ENCODE data around the gene TEX35.
"Not testable (repeated sequence)": the region's sequence is repeated elsewhere in the genome, so short reads cannot be mapped to it uniquely, and the experiment has no call there.

Gene TEX35

DNA sequence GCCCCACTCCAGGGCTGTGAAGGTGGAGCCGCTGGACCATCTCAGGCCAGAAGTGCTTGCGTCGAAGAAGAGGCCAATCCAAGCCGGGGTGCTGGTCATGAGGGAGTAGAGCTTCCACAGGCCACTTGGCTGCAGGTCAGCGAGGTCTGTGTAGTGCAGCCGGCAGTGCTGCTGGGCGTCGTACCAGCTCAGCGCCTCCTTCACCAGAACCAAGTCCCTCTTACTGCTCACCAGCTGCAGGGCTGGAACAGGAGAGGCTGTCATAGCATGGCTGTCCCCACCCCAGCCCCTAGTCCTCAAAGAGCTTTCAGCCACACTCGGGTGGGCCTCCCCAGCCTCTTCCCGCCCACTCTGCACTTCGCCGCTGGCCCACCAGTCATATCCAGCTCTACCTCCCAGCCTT lies 18.3 kb upstream of the TEX35 start:
- DNase-seq (ENCODE audit: low spot score) = no peak

DNA sequence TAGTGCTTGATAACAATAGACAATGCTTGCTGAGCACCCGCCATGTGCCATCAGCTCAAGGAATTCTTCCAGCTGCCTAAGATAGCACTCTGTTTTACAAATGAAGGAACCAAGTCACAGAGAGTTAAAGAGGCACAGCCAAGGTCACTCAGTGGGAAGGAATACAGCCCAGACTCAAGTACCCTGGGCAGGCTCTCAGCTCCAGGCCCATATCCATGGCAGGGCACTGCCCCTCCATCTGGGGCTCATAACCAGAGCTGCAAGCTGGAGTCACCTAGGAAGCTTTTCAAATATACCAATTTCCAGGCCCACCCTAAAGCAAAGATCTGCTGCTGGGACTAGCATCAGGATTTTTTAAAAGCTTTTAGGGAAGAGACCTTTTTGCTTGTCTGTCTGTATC lies 17.8 kb upstream of the TEX35 start:
- DNase-seq (ENCODE audit: low spot score) = no peak

- DNase-seq (ENCODE audit: low spot score) = no peak
These were observed 17.0 kb upstream of the TEX35 start for GRCh38 chr1:178495741-178496409.

DNA sequence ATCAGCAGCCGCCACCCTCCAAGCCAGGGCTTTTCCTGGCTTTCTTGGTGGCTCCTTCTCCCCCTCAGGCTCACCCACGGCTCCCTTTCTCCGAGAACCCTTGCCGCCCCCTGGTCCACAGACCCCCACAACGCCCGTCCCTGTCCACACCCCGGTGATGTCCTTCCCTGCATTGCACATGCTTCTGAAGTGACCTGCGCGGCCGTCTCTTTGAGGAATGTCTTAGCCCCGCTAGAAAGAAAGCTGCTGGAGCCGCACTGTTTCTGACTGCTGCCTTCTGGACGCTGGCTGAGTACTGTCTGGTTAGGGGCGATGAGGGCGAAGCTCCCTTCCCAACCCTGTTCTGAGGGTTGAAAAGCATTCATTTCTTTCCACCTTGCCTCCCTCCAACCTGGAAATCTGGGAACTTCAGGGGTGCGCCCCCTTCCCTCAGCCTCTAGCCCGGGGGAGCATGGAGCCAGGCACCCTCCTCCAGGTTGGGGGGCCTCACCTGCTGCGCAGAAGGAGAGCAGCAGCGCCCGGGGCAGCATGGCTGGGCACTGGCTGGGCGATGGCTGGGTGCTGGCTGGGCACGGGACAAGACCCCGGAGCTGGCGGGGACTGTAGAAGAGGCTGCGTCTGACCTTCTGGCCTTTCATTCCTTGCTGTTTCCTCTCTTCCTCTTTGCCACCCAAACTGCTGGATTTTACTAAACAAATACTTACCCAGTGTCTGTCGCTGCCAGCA lies 16.3 kb upstream of the TEX35 start, which contains the start of gene CLEC20A:
Gene CLEC20A (minus strand): TSS at position 555 of the 726 bp plus-strand sequence. CDS start 25 bp downstream, at position 530.
- no peak for DNase-seq (ENCODE audit: low spot score)

DNA sequence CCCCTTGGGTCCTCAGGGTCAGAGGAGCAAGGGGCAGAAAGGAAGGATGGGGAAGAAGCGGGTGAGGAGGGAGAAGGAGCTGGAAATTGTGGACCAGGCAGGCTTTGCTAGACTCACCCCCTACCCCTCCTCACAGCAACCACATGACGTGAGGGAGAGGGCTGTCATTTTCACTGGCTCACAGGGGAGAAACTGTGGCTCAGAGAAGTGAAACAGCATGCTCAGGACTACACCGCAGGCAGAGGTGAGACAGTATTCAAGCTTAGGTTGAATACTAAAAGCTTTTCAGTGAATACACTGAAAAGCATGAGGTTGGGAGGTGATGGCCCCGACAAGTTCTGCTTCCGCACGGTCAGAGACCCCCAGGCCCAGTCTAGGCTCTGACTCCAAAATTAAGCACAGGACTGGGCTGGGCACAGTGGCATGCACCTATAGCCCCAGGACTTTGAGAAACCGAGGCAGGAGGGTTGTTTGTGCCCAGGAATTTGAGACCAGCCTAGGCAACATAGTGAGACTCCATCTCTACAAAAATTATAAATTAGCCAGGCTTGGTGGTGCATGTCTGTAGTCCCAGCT lies 14.9 kb upstream of the TEX35 start:
- DNase-seq (ENCODE audit: low spot score) = no peak

DNA sequence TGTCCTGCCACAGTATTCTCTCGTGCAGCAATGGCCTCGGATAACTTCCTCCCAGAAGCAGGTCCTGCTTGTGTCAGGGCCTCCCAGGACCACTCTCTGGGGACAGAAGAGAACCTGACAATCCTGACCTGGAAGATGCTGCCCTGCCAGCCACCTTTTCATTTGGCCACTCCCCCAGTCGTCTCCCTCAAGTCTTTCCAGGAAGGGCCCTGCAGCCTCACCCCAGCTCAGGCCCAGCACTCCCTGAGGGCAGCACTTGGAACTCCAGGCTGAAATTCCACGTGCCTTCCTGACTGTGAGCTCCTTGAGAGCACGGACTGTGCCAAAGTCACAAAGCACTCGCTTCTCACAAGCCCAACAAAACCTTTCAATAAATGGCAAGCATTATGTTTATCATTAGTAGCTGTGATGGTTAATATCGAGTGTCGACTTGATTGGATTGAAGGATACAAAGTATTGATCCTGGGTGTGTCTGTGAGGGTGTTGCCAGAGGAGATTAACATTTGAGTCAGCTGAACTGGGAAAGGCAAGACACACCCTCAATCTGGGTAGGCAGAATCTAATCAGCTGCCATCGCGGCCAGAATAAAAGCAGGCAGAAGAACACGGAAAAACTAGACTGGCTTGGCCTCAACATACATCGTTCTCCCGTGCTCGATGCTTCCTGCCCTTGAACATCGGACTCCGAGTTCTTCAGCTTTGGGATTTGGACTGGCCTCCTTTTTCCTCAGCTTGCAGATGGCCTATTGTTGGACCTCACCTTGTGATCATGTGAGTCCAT lies 13.8 kb upstream of the TEX35 start:
- no peak for DNase-seq (ENCODE audit: low spot score)

- no peak for DNase-seq (ENCODE audit: low spot score)
These were observed 12.7 kb upstream of the TEX35 start for GRCh38 chr1:178500091-178500770.

DNA sequence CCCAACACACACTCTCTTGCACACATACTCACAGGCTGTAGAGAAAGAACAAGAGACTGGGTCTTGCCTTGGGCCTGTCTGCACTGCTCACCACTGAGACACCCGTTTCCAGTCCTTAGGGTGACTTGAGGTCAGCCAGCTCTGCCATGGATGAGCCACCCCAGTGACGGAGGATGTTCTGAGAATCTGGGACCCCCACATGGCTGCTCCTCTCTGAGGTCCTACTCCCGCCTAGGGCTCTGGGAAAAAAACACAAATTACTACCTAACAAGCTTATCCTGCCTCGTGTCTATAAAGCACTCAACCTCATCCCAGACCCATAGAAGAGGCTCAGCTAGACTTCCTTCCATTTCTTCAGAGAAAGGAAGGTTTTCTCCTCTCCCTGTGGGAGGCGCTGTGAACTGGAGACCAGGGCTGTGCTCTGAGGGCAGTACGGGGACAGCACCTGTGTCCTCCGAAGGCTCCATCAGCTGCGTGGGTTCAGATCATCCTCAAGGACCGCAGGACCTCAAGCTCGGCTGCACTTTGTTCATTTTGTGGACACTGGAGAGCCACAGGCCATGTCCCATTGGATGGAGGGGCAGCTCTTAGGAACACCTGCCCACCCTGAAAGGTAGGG lies 11.9 kb upstream of the TEX35 start:
- no peak for DNase-seq (ENCODE audit: low spot score)

GRCh38 chr1:178501705-178502329 lies 11.1 kb upstream of the TEX35 start:
- peak; percentile 55 for DNase-seq (ENCODE audit: low spot score)

DNA sequence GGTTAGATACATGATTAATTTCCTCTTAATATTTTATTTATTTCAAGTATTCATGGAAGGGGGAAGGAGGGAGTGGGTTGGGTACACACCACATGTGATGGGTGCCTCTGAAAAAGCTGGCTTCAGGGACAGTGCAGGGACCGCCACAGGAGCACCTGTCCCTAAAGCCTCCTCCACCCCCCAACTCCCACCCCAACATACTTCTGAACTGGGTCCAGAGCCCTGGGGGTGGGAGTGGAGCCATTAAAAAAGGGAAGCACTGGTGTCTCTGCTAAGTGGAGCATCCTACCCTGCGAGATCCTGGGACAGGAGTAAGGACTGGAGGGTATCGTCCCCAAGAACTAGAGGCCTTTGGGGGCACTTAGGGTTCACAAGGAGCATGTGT lies 10.6 kb upstream of the TEX35 start:
- DNase-seq (ENCODE audit: low spot score) = no peak

DNA sequence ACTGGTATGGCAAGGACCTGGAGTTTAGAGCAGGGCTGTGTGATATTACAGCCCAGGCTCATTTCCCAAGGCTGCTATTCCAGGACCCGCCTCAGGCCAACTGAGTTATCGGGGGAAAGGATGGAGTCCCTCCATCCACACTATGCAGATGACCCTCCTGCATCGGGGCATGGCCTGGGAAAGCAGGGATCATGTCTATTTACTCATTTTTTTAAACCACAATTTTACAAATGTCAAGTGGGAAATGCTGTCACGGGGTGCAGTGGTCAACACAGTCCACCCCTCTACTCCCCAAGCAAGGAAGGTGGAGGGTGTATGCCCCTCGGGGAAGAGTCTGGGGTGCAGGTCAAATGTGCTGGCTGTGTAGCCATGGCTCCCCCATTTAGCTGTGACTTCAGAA lies 10.1 kb upstream of the TEX35 start:
- DNase-seq (ENCODE audit: low spot score) = no peak

GRCh38 chr1:178503316-178503715 lies 9.6 kb upstream of the TEX35 start:
- not testable (repeated sequence) for DNase-seq (ENCODE audit: low spot score)

GRCh38 chr1:178503849-178504248 lies 9.1 kb upstream of the TEX35 start:
- no peak for DNase-seq (ENCODE audit: low spot score)

DNA sequence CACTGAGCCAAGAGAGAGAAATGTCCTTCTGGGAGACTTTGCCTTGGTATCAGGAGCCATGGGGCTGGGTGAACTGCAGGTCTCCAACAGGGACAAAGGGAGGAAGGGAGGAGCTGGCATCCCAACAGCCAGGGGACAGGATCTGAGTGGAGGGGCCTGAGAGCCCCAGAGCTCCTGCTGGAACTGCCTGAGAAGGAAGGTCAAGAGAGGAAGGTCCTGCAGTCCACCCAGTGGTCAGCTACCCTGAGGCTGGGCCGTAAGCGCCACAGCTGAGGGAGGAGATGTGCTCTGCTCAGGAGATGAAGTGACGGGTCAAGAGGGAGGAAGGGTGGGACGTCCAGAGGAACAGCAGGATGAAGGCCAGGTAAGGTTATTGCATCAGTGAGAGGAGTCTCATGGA lies 8.6 kb upstream of the TEX35 start:
- DNase-seq (ENCODE audit: low spot score) = no peak

- DNase-seq (ENCODE audit: low spot score) = no peak
These were observed 6.7 kb upstream of the TEX35 start for GRCh38 chr1:178506177-178506576.

DNA sequence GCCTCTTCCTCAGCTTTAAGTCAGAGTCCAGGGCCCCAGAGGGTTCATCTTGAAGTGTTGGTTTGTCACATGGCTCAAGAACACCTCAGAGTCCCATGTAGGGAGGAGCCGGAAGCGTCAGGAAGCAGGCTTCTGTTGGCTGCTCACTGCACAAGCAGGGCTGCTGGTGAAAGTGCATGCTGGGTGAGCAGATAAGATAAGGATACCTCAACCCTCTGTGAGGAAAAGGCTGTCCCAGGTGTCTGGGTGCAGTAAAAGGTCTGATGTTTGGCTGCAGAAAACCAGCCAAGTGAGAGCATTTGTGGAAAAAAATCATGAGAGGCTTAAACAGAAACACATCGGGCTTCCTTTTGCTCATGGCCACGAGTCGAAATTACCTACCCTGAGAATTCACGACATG lies 6.2 kb upstream of the TEX35 start:
- DNase-seq (ENCODE audit: low spot score) = no peak

- DNase-seq (ENCODE audit: low spot score) = no peak
These were observed 3.4 kb upstream of the TEX35 start for GRCh38 chr1:178509414-178510007.

DNA sequence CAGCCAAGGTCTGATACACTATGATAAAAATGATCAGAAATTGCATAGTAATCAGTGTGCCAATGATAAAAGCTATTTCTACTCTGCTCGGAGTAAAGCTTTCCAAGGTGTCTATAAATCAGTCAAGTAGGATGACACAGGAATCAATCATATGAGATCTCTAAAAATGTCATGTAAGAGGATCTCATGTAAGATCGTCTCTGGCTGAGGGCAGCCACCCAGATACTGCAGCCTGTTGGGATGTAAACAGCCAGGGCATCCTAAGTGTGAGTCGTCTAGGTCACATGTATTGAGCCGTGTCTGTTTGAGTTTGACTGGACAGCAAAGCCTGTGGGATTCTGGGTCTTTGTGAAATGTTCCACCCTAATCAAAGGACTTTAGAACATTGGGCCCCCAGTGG lies 2.8 kb upstream of the TEX35 start:
- DNase-seq (ENCODE audit: low spot score) = no peak

DNA sequence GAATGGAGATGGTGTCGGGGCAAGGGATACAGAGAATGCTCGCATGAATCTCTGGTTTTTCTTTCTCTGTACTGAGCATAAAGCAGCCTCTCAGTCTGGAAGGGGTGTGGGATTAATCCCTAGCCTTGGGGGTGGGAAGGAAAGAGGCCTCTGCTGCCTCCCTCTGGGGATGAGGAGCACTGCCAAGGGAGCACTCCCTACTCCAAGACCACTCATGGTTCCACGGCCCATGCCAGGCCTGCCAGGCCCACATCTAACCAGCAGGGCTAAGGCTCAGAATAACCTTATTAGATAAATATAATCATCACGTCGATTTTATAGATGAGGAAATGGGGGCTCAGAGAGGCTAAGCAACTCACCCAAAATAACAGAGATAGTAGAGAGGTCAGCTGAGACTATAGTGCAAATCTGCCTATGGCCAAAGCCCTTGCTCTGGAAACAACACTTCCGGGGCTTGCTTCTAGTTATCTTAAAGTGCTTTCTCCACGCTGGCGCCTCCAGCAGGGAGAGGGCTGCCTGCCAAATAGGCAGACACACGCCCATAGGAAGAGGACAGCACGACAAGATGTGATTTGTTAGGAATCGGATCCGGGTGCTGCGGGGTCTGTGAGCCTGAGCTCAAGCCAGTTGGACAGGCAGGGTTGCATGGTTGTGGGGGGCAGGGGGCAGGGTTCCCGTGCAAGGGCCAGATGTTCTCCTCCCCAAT lies 522 bp downstream of the TEX35 start:
- no peak for DNase-seq (ENCODE audit: low spot score)

DNA sequence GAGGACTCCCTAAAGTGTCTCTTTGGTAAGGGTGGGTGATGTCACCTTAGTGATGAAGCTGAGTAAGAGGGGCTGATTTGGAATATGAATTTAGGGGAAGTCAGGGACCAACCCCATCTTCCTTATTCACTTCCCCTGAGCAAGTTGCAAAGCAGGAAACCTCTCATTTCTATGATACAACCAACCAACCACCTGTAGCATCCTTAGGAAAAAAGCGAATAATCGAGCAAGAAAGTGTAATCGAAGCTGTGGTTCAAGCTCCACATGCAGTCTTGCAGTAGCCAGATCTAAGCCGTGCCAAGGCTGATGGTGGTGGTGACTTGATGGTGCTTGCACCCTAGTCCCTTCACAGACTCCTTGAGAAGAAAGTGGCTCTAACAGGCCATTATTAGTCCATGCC lies 3.2 kb downstream of the TEX35 start:
- DNase-seq (ENCODE audit: low spot score) = no peak
